ENCODE data around the gene ARHGAP8. TPM values are rescaled to one million over a fixed set of nuclear protein-coding genes. Genes with fewer than 3 reads are reported as not detected.
"Not testable (repeated sequence)": the region's sequence is repeated elsewhere in the genome, so short reads cannot be mapped to it uniquely, and the experiment has no call there.

ARHGAP8 gene
- total RNA-seq, 1 experiment from 2014 or later, result not detected

DNA sequence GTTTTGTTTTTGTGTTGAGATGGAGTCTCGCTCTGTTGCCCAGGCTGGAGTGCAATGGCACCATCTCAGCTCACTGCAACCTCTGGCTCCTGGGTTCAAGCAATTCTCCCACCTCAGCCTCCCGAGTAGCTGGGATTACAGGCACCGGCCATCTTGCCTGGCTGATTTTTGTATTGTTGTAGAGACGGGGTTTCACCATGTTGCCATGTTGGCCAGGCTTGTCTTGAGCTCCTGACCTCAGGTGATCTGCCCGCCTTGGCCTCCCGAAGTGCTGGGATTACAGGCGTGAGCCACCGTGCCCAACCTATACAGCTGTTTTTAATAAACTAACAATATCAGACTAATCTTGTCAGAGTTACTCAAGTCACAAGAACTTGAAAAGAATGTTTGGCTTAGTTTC, 102.3 kb downstream of the ARHGAP8 start:
- not testable (repeated sequence) for DNase-seq; H3K4me3 ChIP-seq (ENCODE audit: low read length); H3K79me2 ChIP-seq (ENCODE audit: low read length); H3K27me3 ChIP-seq (ENCODE audit: low read length); H3K4me2 ChIP-seq (ENCODE audit: low read depth, low read length, poor library complexity, severe bottlenecking); H3K9me2 ChIP-seq (replicated peaks; ENCODE audit: insufficient read depth, low read length); H3K9ac ChIP-seq (ENCODE audit: low read length); H4K20me1 ChIP-seq (ENCODE audit: insufficient read depth, low read depth, low read length); H2AFZ ChIP-seq (ENCODE audit: low read length); H3K9me3 ChIP-seq (ENCODE audit: low read length); H3K27ac ChIP-seq (ENCODE audit: low read length); H3K4me1 ChIP-seq (ENCODE audit: low read length); H3K36me3 ChIP-seq (ENCODE audit: insufficient read depth, low read length)

DNA sequence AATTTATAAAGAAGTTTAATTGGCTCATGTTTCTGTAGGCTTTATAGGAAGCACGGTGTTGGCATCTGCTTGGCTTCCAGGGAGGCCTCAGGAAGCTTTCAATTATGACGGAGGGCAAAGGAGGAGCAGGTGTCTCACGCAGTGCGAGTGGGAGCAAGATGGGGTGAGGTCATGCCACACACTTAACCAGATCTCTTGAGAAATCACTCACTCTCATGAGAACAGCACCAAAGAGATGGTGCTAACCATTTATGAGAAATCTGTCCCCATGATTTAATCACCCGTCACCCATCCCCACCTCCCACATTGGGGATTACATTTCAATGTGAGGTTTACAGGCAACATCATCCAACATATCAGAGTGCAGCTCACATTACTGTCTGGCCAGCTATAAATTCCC, 103.5 kb downstream of the ARHGAP8 start:
- no peaks in the 10 kb centered on the region for H3K27me3 ChIP-seq (ENCODE audit: low read length)
- H3K79me2 ChIP-seq (ENCODE audit: low read length), result no peaks in the 10 kb centered on the region
- no peak overlapping the region for H3K4me3 ChIP-seq (ENCODE audit: low read length)
- no peak overlapping the region for H3K9ac ChIP-seq (ENCODE audit: low read length)
- H3K9me2 ChIP-seq (replicated peaks; ENCODE audit: insufficient read depth, low read length), result no peaks in the 10 kb centered on the region
- no peaks in the 10 kb centered on the region for H3K36me3 ChIP-seq (ENCODE audit: insufficient read depth, low read length)
- DNase-seq, result no peak
- H3K4me1 ChIP-seq (ENCODE audit: low read length), result no peaks in the 10 kb centered on the region
- H2AFZ ChIP-seq (ENCODE audit: low read length), result no peak overlapping the region
- H3K9me3 ChIP-seq (ENCODE audit: low read length), result no peaks in the 10 kb centered on the region
- H3K27ac ChIP-seq (ENCODE audit: low read length), result no peak overlapping the region
- H3K4me2 ChIP-seq (ENCODE audit: low read depth, low read length, poor library complexity, severe bottlenecking), result no peak overlapping the region
- H4K20me1 ChIP-seq (ENCODE audit: insufficient read depth, low read depth, low read length), result no peaks in the 10 kb centered on the region

DNA sequence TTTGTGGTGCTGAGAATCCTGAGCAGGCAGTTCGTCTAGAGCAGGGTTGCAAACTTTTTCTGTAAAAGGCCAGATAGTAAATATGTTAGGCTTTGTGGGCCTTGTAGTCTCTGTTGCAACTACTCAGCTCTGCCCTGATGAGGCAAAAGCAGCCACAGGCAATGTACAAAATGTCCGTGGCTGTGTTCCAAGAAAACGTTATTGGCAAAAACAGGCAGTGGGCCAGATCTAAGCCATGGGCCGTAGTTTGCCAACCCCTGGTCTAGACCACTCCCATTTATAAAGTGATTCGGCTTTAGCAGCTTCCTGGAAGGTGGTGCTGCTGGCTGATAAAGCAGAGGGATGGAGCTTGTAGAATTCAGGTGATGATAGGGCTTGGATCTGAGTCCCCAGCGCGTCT, 106.4 kb downstream of the ARHGAP8 start:
- H3K79me2 ChIP-seq (ENCODE audit: low read length); H3K9me2 ChIP-seq (replicated peaks; ENCODE audit: insufficient read depth, low read length); H3K27ac ChIP-seq (ENCODE audit: low read length); H3K36me3 ChIP-seq (ENCODE audit: insufficient read depth, low read length); H3K27me3 ChIP-seq (ENCODE audit: low read length); DNase-seq; H2AFZ ChIP-seq (ENCODE audit: low read length); H3K9ac ChIP-seq (ENCODE audit: low read length); H4K20me1 ChIP-seq (ENCODE audit: insufficient read depth, low read depth, low read length); H3K4me3 ChIP-seq (ENCODE audit: low read length); H3K4me1 ChIP-seq (ENCODE audit: low read length); H3K9me3 ChIP-seq (ENCODE audit: low read length); H3K4me2 ChIP-seq (ENCODE audit: low read depth, low read length, poor library complexity, severe bottlenecking): not testable (repeated sequence)

- Histone ChIP-seq H3K4me2 (ENCODE audit: low read depth, low read length, poor library complexity, severe bottlenecking) (no peak overlapping the region), H3K27me3 (ENCODE audit: low read length) (no peaks in the 10 kb centered on the region), H3K79me2 (ENCODE audit: low read length) (no peaks in the 10 kb centered on the region), H3K9me2 (replicated peaks; ENCODE audit: insufficient read depth, low read length) (no peaks in the 10 kb centered on the region), H4K20me1 (ENCODE audit: insufficient read depth, low read depth, low read length) (no peaks in the 10 kb centered on the region), H3K4me1 (ENCODE audit: low read length) (no peaks in the 10 kb centered on the region), H3K27ac (ENCODE audit: low read length) (no peak overlapping the region), H3K36me3 (ENCODE audit: insufficient read depth, low read length) (no peaks in the 10 kb centered on the region), H2AFZ (ENCODE audit: low read length) (no peak overlapping the region), H3K4me3 (ENCODE audit: low read length) (no peak overlapping the region), H3K9ac (ENCODE audit: low read length) (no peak overlapping the region), H3K9me3 (ENCODE audit: low read length) (no peaks in the 10 kb centered on the region)
- no peak for DNase-seq
These were observed 107.3 kb downstream of the ARHGAP8 start for GRCh38 chr22:44859641-44860040.

DNA sequence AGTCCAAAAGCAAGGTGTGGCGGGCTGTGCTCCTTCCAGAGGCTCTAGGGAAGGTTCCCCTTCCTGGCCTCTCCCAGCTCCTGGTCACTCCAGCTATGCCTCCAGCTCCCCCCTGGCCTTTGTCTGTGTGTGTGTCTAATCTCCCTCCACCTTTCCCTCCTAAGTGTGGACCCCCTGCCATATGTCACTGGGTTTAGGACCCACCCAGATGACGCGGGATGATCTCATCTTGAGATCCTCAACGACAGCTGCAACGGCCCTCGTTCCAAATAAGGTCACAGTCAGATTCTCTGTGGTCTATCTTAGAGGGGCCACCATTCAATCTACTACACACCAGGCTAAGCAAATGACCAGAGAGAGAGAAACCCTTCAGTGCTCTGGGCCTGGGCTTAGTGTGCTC, 107.9 kb downstream of the ARHGAP8 start:
- Histone ChIP-seq H3K4me1 (ENCODE audit: low read length) (no peaks in the 10 kb centered on the region), H3K79me2 (ENCODE audit: low read length) (no peaks in the 10 kb centered on the region), H3K9me3 (ENCODE audit: low read length) (no peaks in the 10 kb centered on the region), H3K27me3 (ENCODE audit: low read length) (no peaks in the 10 kb centered on the region), H3K4me3 (ENCODE audit: low read length) (no peak overlapping the region), H3K36me3 (ENCODE audit: insufficient read depth, low read length) (no peaks in the 10 kb centered on the region), H2AFZ (ENCODE audit: low read length) (no peak overlapping the region), H3K9me2 (replicated peaks; ENCODE audit: insufficient read depth, low read length) (no peaks in the 10 kb centered on the region), H3K9ac (ENCODE audit: low read length) (no peak overlapping the region), H3K27ac (ENCODE audit: low read length) (no peak overlapping the region), H3K4me2 (ENCODE audit: low read depth, low read length, poor library complexity, severe bottlenecking) (no peak overlapping the region), H4K20me1 (ENCODE audit: insufficient read depth, low read depth, low read length) (no peaks in the 10 kb centered on the region)
- DNase-seq, result no peak

DNA sequence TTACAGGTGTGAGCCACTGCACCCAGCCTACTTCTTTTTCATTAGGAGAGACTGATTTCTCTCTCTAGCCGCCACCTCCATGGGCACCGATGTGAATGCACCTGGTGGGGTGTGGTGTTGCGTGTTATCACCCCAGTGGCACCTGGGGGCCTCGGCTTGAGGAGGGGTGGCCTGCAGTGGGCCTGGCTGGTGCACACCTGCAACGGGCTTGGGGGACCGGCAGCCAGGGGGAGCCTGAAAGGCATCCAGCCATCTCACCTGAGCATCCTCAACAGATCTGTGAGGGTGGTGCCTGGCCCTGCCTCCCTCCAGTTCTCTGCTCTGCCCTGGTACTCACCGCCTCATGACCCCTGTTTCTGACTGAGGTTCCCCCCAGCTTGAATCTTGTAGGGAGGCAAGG, 108.9 kb downstream of the ARHGAP8 start:
- H3K4me2 ChIP-seq (ENCODE audit: low read depth, low read length, poor library complexity, severe bottlenecking), result no peak overlapping the region
- H2AFZ ChIP-seq (ENCODE audit: low read length), result no peak overlapping the region
- H3K27ac ChIP-seq (ENCODE audit: low read length), result no peak overlapping the region
- H3K27me3 ChIP-seq (ENCODE audit: low read length), result no peaks in the 10 kb centered on the region
- no peaks in the 10 kb centered on the region for H3K9me3 ChIP-seq (ENCODE audit: low read length)
- no peaks in the 10 kb centered on the region for H4K20me1 ChIP-seq (ENCODE audit: insufficient read depth, low read depth, low read length)
- no peaks in the 10 kb centered on the region for H3K4me1 ChIP-seq (ENCODE audit: low read length)
- H3K4me3 ChIP-seq (ENCODE audit: low read length), result no peak overlapping the region
- H3K9me2 ChIP-seq (replicated peaks; ENCODE audit: insufficient read depth, low read length), result no peaks in the 10 kb centered on the region
- H3K9ac ChIP-seq (ENCODE audit: low read length), result no peak overlapping the region
- no peak for DNase-seq
- H3K36me3 ChIP-seq (ENCODE audit: insufficient read depth, low read length), result no peaks in the 10 kb centered on the region
- no peaks in the 10 kb centered on the region for H3K79me2 ChIP-seq (ENCODE audit: low read length)

GRCh38 chr22:44862281-44862680, 109.9 kb downstream of the ARHGAP8 start:
- no peak overlapping the region for H3K4me3 ChIP-seq (ENCODE audit: low read length)
- no peak overlapping the region for H3K4me2 ChIP-seq (ENCODE audit: low read depth, low read length, poor library complexity, severe bottlenecking)
- no peaks in the 10 kb centered on the region for H3K9me2 ChIP-seq (replicated peaks; ENCODE audit: insufficient read depth, low read length)
- DNase-seq, result no peak
- no peaks in the 10 kb centered on the region for H4K20me1 ChIP-seq (ENCODE audit: insufficient read depth, low read depth, low read length)
- no peak overlapping the region for H3K9ac ChIP-seq (ENCODE audit: low read length)
- no peaks in the 10 kb centered on the region for H3K4me1 ChIP-seq (ENCODE audit: low read length)
- no peaks in the 10 kb centered on the region for H3K27me3 ChIP-seq (ENCODE audit: low read length)
- H3K36me3 ChIP-seq (ENCODE audit: insufficient read depth, low read length), result no peaks in the 10 kb centered on the region
- H3K27ac ChIP-seq (ENCODE audit: low read length), result no peak overlapping the region
- no peaks in the 10 kb centered on the region for H3K9me3 ChIP-seq (ENCODE audit: low read length)
- no peaks in the 10 kb centered on the region for H3K79me2 ChIP-seq (ENCODE audit: low read length)
- H2AFZ ChIP-seq (ENCODE audit: low read length), result no peak overlapping the region

GRCh38 chr22:44862981-44863860, 110.8 kb downstream of the ARHGAP8 start:
- no peak overlapping the region for H3K9ac ChIP-seq (ENCODE audit: low read length)
- no peaks in the 10 kb centered on the region for H3K36me3 ChIP-seq (ENCODE audit: insufficient read depth, low read length)
- H3K4me2 ChIP-seq (ENCODE audit: low read depth, low read length, poor library complexity, severe bottlenecking), result no peak overlapping the region
- H4K20me1 ChIP-seq (ENCODE audit: insufficient read depth, low read depth, low read length), result no peaks in the 10 kb centered on the region
- H3K9me3 ChIP-seq (ENCODE audit: low read length), result no peaks in the 10 kb centered on the region
- no peaks in the 10 kb centered on the region for H3K4me1 ChIP-seq (ENCODE audit: low read length)
- no peaks in the 10 kb centered on the region for H3K9me2 ChIP-seq (replicated peaks; ENCODE audit: insufficient read depth, low read length)
- no peak overlapping the region for H2AFZ ChIP-seq (ENCODE audit: low read length)
- peak; percentile 51 for DNase-seq
- no peaks in the 10 kb centered on the region for H3K27me3 ChIP-seq (ENCODE audit: low read length)
- H3K79me2 ChIP-seq (ENCODE audit: low read length), result no peaks in the 10 kb centered on the region
- H3K4me3 ChIP-seq (ENCODE audit: low read length), result no peak overlapping the region
- no peak overlapping the region for H3K27ac ChIP-seq (ENCODE audit: low read length)
